GM12891 (cell line): ENCODE results near the gene C2orf92.

Experiments used
- POLR2A ChIP-seq: IDR thresholded peaks from 2 replicates; pipeline ENCODE4 v1.6.1; 2011; ENCODE audit warnings: low read depth, low read length, control low read depth
- POLR2AphosphoS5 ChIP-seq: IDR thresholded peaks from 2 replicates; pipeline ENCODE4 v1.6.1; 2011; ENCODE audit warnings: low read depth, low read length, control low read depth
- POU2F2 ChIP-seq: IDR thresholded peaks from 2 replicates; pipeline ENCODE4 v1.6.1; 2011; ENCODE audit warnings: low read depth, mild to moderate bottlenecking, control low read depth, low read length, moderate library complexity
- SPI1 ChIP-seq: IDR thresholded peaks from 2 replicates; pipeline ENCODE4 v1.6.1; 2011; ENCODE audit warnings: low read depth, low read length, control low read depth
- TAF1 ChIP-seq: IDR thresholded peaks from 2 replicates; pipeline ENCODE4 v1.6.1; 2011; ENCODE audit warnings: low read depth, low read length, control low read depth

- no peak for TF ChIP-seq SPI1
- TF ChIP-seq POLR2A, result no peak
- TF ChIP-seq TAF1, result no peak
- no peak for TF ChIP-seq POLR2AphosphoS5
- TF ChIP-seq POU2F2, result no peak
Measured at GRCh38 chr2:97704989-97705388, 35.5 kb downstream of the C2orf92 start.
